H9 (cell line): Measurements from ENCODE around the gene CLOCK. TPM values are rescaled to one million over a fixed set of nuclear protein-coding genes. Genes with fewer than 3 reads are reported as not detected.
A peak's percentile ranks its signal among the peaks of the same experiment; 100 is the strongest.

Experiments used
- DNase-seq: peaks from one replicate; pipeline ENCODE4 v3.0.0-alpha.2; 2017
- H2AFZ ChIP-seq: one replicate; pipeline ENCODE4 v1.6.1; 2013; ENCODE audit warnings: mild to moderate bottlenecking, low read length, control low read depth, moderate library complexity
- H2AK5ac ChIP-seq: 2 replicates; pipeline ENCODE4 v1.6.1; 2013; ENCODE audit warnings: low read length, control low read depth, mixed read lengths; ENCODE audit not compliant: insufficient read length
- H2BK120ac ChIP-seq: one replicate; pipeline ENCODE4 v1.6.1; 2013; ENCODE audit warnings: low read depth, mild to moderate bottlenecking, low read length, control low read depth, inconsistent platforms; ENCODE audit not compliant: poor library complexity, severe bottlenecking
- H2BK12ac ChIP-seq: 2 replicates; pipeline ENCODE4 v1.6.1; 2013; ENCODE audit warnings: low read length, control low read depth, mixed read lengths, low read depth; ENCODE audit not compliant: insufficient read length
- H2BK15ac ChIP-seq: 2 replicates; pipeline ENCODE4 v1.6.1; 2013; ENCODE audit warnings: low read depth, low read length, control low read depth
- H2BK20ac ChIP-seq: one replicate; pipeline ENCODE4 v1.6.1; 2013; ENCODE audit warnings: low read depth, mild to moderate bottlenecking, low read length, control low read depth, inconsistent platforms; ENCODE audit not compliant: poor library complexity, severe bottlenecking
- H2BK5ac ChIP-seq: 2 replicates; pipeline ENCODE4 v1.6.1; 2013; ENCODE audit warnings: low read length, control low read depth, mixed read lengths; ENCODE audit not compliant: insufficient read length
- H3K14ac ChIP-seq: 2 replicates; pipeline ENCODE4 v1.6.1; 2013; ENCODE audit warnings: low read length, control low read depth; ENCODE audit not compliant: insufficient read depth
- H3K18ac ChIP-seq: 2 replicates; pipeline ENCODE4 v1.6.1; 2013; ENCODE audit warnings: low read depth, mild to moderate bottlenecking, mixed read lengths, low read length, control low read depth; ENCODE audit not compliant: insufficient read length
- H3K23ac ChIP-seq: 2 replicates; pipeline ENCODE4 v1.6.1; 2013; ENCODE audit warnings: low read length, control low read depth, mixed read lengths, low read depth; ENCODE audit not compliant: insufficient read length
- H3K23me2 ChIP-seq: 2 replicates; pipeline ENCODE4 v1.6.1; 2013; ENCODE audit warnings: low read depth, mild to moderate bottlenecking, mixed read lengths, low read length, control low read depth; ENCODE audit not compliant: insufficient read length, poor library complexity, severe bottlenecking
- H3K27ac ChIP-seq: 2 replicates; pipeline ENCODE4 v1.5.1; 2013; ENCODE audit warnings: low read length, control low read depth, mixed read lengths, low read depth; ENCODE audit not compliant: insufficient read length
- H3K27me3 ChIP-seq: 2 replicates; pipeline ENCODE4 v1.6.1; 2013; ENCODE audit warnings: low read length, control low read depth, inconsistent platforms; ENCODE audit not compliant: insufficient read depth
- H3K4ac ChIP-seq: 2 replicates; pipeline ENCODE4 v1.6.1; 2013; ENCODE audit warnings: low read depth, mild to moderate bottlenecking, control low read depth, inconsistent platforms, low read length, moderate library complexity
- H3K4me1 ChIP-seq: 2 replicates; pipeline ENCODE4 v1.6.1; 2013; ENCODE audit warnings: low read length, control low read depth, inconsistent platforms; ENCODE audit not compliant: insufficient read depth
- H3K4me2 ChIP-seq: 2 replicates; pipeline ENCODE4 v1.6.1; 2013; ENCODE audit warnings: low read length, control low read depth, mixed read lengths; ENCODE audit not compliant: insufficient read length, insufficient read depth
- H3K56ac ChIP-seq: 2 replicates; pipeline ENCODE4 v1.6.1; 2013; ENCODE audit warnings: low read depth, mild to moderate bottlenecking, mixed read lengths, low read length, control low read depth; ENCODE audit not compliant: insufficient read length
- H3K79me1 ChIP-seq: 2 replicates; pipeline ENCODE4 v1.6.1; 2013; ENCODE audit warnings: low read depth, mild to moderate bottlenecking, moderate library complexity, low read length, control low read depth, inconsistent platforms; ENCODE audit not compliant: insufficient read depth, poor library complexity, severe bottlenecking
- H3K79me2 ChIP-seq: 2 replicates; pipeline ENCODE4 v1.6.1; 2013; ENCODE audit warnings: low read length, control low read depth, inconsistent platforms; ENCODE audit not compliant: insufficient read depth
- H3K9ac ChIP-seq: 2 replicates; pipeline ENCODE4 v1.6.1; 2013; ENCODE audit warnings: low read length, control low read depth, mixed read lengths; ENCODE audit not compliant: insufficient read length; ENCODE audit errors: extremely low read depth
- H3K9me3 ChIP-seq: one replicate; pipeline ENCODE4 v1.6.1; 2013; ENCODE audit warnings: low read depth, low read length, inconsistent platforms; ENCODE audit not compliant: control insufficient read depth
- H3T11ph ChIP-seq: one replicate; pipeline ENCODE4 v1.6.1; 2013; ENCODE audit warnings: mild to moderate bottlenecking, low read length, control low read depth, inconsistent platforms
- H4K20me1 ChIP-seq: one replicate; pipeline ENCODE4 v1.6.1; 2013; ENCODE audit not compliant: control insufficient read depth, insufficient read length, insufficient read depth
- H4K5ac ChIP-seq: 2 replicates; pipeline ENCODE4 v1.6.1; 2013; ENCODE audit warnings: low read depth, mild to moderate bottlenecking, mixed read lengths, low read length, control low read depth; ENCODE audit not compliant: insufficient read length
- H4K8ac ChIP-seq: replicated peaks from 2 replicates; pipeline ENCODE4 v1.6.1; 2013; ENCODE audit warnings: low read length, control low read depth, mixed read lengths, low read depth; ENCODE audit not compliant: insufficient read length
- H4K91ac ChIP-seq: 2 replicates; pipeline ENCODE4 v1.6.1; 2013; ENCODE audit warnings: low read depth, mild to moderate bottlenecking, moderate library complexity, mixed read lengths, low read length, control low read depth; ENCODE audit not compliant: insufficient read length
- H3K27ac Mint-ChIP-seq, 3 experiments: 2 replicates in 2 of 3; 3 replicates in 1 of 3; pipeline ENCODE4 v1.8.0; 2020 to 2021; ENCODE audit warnings: mixed read lengths in 3 of 3, mild to moderate bottlenecking in 1 of 3, moderate library complexity in 1 of 3
- H3K27me3 Mint-ChIP-seq: 2 replicates; pipeline ENCODE4 v1.8.0; 2021; ENCODE audit warnings: low read depth, mild to moderate bottlenecking, moderate library complexity, mixed read lengths
- H3K36me3 Mint-ChIP-seq, 3 experiments: 2 replicates in 2 of 3; 3 replicates in 1 of 3; pipeline ENCODE4 v1.8.0; 2020 to 2021; ENCODE audit warnings: low read depth in 3 of 3, mixed read lengths in 3 of 3; ENCODE audit not compliant: insufficient read depth in 1 of 3
- H3K4me1 Mint-ChIP-seq, 2 experiments: 2 replicates each; pipeline ENCODE4 v1.8.0; 2020; ENCODE audit warnings: mixed read lengths in 2 of 2
- H3K4me3 Mint-ChIP-seq, 2 experiments: 2 replicates in 1 of 2; 3 replicates in 1 of 2; pipeline ENCODE4 v1.8.0; 2020 to 2021; ENCODE audit warnings: mild to moderate bottlenecking in 2 of 2, mixed read lengths in 2 of 2, moderate library complexity in 1 of 2
- H3K9me3 Mint-ChIP-seq, 2 experiments: 2 replicates in 1 of 2; 3 replicates in 1 of 2; pipeline ENCODE4 v1.8.0; 2020; ENCODE audit warnings: mild to moderate bottlenecking in 2 of 2, mixed read lengths in 2 of 2, moderate library complexity in 1 of 2
- WGBS: extraction: QIAGEN DNeasy Blood & Tissue Kit; methylation state at CpG from one replicate; pipeline ENCODE4 v1.1.7; 2013; ENCODE audit warnings: missing lambda C conversion rate, low lambda C conversion rate, mixed read lengths; ENCODE audit not compliant: insufficient read length; ENCODE audit errors: extremely low coverage; 5-methylcytosine and 5-hydroxymethylcytosine counted together
- total RNA-seq: library from RNA; stranded (reverse); gene quantifications from 2 replicates; pipeline ENCODE4 v1.2.1, GENCODE V29; 2021
- TF ChIP-seq, protein P1 (sequence below): fragments of 200-600 bp; sonication (generic); conservative IDR thresholded peaks from 3 replicates; pipeline ENCODE4 v1.8.0; 2021; ENCODE audit warnings: antibody characterized with exemption, mild to moderate bottlenecking

Gene CLOCK
- total RNA-seq, 1 experiment from 2014 or later = 16.2 TPM

- no CpG with 5 or more reads among the region's 3 CpGs for WGBS
- Histone ChIP-seq H3K79me2 (peaks cover 37% of the 10 kb centered on the region; the same call in 1 of the 2 replicates), H2BK120ac (no peak overlapping the region), H3T11ph (no peak overlapping the region), H2AFZ (no peak overlapping the region), H4K20me1 (no peaks in the 10 kb centered on the region), H3K27me3 (no peaks in the 10 kb centered on the region), H2BK5ac (no peak overlapping the region), H3K23me2 (no peaks in the 10 kb centered on the region), H3K4ac (no peak overlapping the region), H2AK5ac (no peak overlapping the region), H3K18ac (no peak overlapping the region), H4K91ac (no peak overlapping the region), H2BK20ac (no peak overlapping the region), H4K5ac (no peak overlapping the region), H2BK15ac (no peak overlapping the region), H3K9ac (no peak overlapping the region), H3K4me1 (0 out of 2 replicates have a peak, but pooled peaks cover 2% of the 10 kb centered on the region), H3K23ac (no peak overlapping the region), H3K9me3 (no peaks in the 10 kb centered on the region), H3K56ac (no peak overlapping the region), H2BK12ac (no peak overlapping the region), H3K4me2 (no peak overlapping the region), H4K8ac (no peak overlapping the region), H3K79me1 (no peaks in the 10 kb centered on the region), H3K27ac (no peak overlapping the region), H3K14ac (no peak overlapping the region)
- Mint-ChIP-seq H3K36me3 (peaks cover 29 to 46% (median 45%) of the 10 kb centered on the region in 3 experiments), H3K27me3 (no peaks in the 10 kb centered on the region), H3K9me3 (no peaks in the 10 kb centered on the region), H3K27ac (0 out of 7 replicates have a peak overlapping the region, but pooled peaks of 1 of the 3 experiments have one; percentile 48), H3K4me3 (no peak overlapping the region), H3K4me1 (peaks cover 13 to 19% of the 10 kb centered on the region in 2 experiments)
- DNase-seq = no peak
- TF ChIP-seq, protein P1, sequence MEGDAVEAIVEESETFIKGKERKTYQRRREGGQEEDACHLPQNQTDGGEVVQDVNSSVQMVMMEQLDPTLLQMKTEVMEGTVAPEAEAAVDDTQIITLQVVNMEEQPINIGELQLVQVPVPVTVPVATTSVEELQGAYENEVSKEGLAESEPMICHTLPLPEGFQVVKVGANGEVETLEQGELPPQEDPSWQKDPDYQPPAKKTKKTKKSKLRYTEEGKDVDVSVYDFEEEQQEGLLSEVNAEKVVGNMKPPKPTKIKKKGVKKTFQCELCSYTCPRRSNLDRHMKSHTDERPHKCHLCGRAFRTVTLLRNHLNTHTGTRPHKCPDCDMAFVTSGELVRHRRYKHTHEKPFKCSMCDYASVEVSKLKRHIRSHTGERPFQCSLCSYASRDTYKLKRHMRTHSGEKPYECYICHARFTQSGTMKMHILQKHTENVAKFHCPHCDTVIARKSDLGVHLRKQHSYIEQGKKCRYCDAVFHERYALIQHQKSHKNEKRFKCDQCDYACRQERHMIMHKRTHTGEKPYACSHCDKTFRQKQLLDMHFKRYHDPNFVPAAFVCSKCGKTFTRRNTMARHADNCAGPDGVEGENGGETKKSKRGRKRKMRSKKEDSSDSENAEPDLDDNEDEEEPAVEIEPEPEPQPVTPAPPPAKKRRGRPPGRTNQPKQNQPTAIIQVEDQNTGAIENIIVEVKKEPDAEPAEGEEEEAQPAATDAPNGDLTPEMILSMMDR = no peak
These were observed 138.9 kb downstream of the CLOCK start for GRCh38 chr4:55407764-55408163.
